HG03060 (cell line): Measurements from ENCODE around the gene ABCC10.
"Not testable (repeated sequence)": the region's sequence is repeated elsewhere in the genome, so short reads cannot be mapped to it uniquely, and the experiment has no call there.

ENCODE experiments used
- ATAC-seq: cut with Tn5 transposase; IDR thresholded peaks from one replicate; pipeline ENCODE4 v1.9.1; 2021; ENCODE audit warnings: low read depth, moderate number of reproducible peaks; ENCODE audit not compliant: unreplicated experiment

Gene ABCC10

DNA sequence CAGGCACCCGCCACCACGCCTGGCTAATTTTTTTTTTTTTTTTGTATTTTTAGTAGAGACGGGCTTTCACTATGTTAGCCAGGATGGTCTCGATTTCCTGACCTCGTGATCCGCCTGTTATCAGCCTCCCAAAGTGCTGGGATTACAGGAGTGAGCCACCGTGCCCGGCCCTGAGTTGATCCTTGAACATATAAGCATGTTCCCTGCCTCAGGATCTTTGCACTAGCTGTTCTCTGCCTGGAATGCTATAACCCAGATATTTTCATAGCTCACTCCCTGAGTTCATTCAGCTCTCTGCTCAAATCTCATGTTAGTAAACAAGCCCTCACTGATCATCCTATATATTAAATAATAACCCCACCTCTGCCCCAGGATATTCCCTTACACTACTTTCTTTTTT is 37.0 kb downstream of the ABCC10 start:
- no peak for ATAC-seq

DNA sequence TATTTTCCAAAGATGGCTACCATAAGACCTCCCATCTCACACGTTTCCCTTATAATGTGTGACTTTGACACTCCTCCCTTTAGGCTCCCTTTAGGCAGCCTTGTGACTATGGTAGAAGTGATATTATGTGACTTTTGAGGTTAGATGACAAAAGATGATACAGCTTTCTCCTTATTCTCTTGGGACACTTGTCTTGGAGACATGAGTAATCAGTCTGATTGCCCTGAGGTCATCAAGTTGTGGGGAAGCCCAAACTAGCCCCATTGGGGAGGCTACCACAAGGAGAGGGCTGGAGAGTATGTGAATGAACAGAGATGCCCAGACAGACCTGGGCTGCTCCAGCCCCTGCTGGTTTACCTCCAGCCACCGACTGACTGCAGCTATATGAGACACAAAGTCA is 38.6 kb downstream of the ABCC10 start:
- no peak for ATAC-seq

DNA sequence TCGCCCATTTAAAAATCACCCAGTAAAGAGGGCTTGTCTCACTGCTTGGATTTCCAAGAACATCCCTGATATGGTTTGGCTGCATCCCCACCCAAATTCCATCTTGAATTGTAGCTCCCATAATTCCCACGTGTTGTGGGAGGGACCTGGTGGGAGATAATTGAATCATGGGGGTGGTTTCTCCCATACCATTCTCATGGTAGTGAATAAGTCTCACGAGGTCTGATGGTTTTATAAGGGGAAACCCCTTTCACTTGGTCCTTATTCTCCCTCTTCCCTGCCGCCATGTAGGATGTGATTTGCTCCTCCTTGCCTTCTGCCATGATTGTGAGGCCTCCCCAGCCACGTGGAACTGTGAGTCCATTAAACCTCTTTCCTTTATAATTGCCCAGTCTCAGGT is 39.9 kb downstream of the ABCC10 start:
- not testable (repeated sequence) for ATAC-seq

DNA sequence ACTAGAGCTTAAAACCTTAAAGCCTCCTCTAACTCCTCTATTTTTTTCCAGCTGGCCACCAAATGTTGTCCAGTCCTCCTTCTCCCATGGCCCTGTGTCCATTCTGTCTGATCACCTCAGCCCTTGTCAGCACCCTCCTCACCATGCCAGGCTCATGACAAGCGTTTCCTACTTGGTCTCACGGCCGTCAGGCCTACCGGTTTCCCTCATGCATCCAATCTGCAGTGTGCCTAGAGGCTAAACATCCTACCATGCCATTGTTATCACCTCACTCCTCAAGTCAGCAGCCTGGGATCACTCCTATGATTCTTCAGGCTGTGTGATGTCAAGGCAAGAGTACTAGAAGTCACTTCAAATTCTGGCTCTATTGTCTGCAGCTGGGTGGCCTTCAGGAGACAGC is 40.4 kb downstream of the ABCC10 start:
- no peak for ATAC-seq

DNA sequence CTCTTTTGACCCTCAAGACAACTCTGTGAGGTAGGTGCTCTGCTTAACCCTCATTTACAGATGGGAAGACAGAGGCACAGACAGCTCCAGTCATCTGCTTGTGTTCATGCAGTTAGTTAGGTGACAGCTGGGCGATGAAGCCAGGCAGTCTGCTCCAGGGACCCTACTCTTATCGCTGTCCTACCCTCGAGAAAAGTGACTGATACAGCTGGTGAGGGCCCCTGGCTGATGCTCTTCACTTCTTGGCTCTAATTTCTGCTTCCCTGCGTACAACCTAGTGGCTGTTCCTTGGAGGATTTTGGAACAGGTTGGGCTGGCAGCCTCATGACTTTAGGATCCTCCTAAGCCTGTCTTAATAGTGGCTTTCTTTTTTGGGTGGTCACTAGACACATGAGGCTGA is 40.9 kb downstream of the ABCC10 start:
- no peak for ATAC-seq

DNA sequence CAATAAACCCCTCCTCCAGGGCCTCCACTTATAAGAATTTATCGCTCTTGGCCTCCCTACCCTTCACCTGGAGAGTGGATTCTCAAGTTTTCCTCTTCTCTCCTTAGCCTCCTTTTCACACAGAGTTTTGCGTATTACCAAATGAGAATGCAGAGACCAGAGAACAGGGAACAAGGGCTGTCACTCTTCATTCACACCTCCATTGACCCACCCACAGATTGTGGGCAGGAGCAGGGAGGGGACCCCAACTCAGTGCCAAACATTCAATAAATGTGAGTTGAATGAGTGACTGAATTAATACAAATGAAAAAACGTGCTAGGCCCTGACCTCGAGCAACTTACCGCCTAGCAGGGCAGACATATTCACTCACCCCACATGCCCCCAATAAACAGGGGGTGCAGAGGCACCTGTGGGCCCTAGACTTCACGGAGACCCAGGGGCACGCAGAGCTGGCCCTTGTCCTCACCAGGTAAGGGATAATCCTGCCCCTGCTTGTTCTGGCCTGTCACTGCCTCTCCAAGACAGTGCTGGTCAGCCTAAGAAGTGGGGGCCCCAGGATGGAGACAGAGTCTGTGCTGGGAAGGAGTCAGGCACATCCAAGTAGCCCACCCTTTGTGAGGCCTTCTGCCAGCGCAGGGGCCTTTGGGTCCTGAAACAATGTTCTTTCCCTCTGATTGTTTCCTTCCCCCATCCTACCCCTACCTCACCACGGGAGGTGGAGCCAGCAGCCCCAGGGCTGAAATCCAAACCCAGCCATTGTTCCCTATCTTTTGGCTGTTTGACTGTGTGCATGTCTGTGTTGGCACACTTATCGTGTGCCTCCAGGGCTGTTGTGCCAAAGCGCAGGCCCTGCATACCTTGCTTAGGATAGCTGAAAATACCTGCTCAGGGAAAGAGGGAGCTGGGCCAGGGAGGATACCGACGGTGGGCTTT is 41.7 kb downstream of the ABCC10 start:
- ATAC-seq = no peak

DNA sequence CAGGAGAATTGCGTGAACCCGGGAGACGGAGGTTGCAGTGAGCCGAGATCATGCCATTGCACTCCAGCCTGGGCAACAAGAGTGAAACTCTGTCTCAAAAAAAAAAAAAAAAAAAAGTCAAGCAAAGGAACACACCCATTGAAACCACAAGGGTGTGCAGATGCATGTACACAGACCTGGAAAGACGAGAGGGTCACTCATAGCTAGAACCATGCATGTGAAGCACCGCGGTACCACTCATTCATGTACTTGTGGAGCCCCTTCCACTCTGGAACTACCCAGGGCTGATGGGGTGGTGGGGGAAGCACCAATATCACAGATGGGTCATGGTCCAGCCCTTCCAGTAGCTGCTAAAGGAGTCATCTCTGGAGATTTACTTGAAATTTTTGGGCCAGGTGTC is 42.6 kb downstream of the ABCC10 start:
- no peak for ATAC-seq

DNA sequence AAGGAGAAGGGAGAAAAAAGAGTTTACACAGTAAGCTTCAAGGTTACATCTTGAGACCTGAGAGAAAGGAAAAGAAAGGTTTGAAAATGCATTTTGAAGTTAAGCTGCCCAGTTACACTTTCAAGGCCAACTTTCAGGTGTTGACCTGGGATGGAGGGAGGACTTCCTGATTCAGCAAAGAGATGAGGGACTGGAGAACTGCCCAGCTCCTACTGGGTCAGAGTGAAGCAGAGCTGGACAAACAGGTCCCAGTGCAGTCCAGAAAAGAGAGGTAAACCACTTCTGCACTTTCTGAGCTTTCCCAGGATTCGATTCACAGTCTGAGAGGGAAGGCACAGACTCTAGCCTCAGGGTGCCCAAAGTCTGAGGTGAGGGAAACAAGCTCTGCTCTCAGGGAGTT is 44.1 kb downstream of the ABCC10 start:
- ATAC-seq = no peak

DNA sequence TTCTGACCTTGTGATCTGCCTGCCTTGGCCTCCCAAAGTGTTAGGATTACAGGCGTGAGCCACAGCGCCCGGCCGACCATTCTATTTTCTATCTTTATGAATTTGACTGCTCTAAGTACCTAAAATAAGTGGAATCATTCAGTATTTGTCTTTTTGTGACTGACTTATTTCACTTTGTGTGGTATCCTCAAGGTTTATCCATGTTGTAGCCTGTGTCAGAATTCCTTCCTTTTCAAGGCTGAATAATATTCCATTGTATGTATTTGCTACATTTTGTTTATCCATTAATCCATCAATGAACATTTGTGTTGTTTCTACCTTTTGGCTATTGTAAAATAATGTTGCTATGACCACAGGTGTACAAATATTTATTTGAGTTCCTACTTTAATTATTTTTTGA is 45.2 kb downstream of the ABCC10 start:
- ATAC-seq = no peak

DNA sequence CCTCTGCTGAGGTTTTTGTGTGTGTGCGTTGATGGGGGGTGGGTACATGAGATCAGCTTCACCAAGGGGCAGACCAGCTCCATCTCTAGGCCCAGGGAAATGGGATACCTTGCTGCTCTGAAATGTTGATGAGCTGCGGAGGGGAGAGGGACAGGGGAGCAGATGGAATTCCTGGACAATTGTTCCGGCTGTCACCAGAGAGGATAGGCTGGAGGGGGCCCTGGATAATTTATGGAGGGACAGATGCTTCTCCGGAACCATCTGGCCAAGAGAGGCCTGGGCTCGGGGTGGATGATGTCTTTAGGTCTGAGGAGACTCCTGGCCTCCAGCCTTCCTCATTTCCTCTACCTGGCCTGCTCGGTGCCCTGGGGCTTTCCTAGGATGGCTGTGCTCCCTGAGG is 48.2 kb downstream of the ABCC10 start:
- no peak for ATAC-seq

DNA sequence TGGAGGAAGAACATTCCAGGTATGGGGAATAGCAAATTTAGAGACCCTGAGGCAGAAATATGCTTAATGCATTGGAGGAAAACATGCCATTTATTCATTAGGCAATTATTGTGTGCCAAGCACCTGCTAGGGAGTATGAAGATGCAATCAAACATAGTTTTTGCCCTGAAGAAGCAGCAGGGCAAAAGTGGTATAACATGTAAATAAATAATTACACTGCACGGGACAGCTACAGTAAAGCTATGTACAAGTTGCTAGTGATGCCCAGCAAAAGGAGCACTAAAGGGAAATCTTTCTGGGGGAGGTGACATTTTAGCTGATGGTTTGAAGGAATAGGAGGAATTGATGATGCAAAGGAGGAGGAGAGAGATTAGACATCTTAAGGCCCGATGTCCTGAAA is 49.4 kb downstream of the ABCC10 start:
- ATAC-seq = no peak

DNA sequence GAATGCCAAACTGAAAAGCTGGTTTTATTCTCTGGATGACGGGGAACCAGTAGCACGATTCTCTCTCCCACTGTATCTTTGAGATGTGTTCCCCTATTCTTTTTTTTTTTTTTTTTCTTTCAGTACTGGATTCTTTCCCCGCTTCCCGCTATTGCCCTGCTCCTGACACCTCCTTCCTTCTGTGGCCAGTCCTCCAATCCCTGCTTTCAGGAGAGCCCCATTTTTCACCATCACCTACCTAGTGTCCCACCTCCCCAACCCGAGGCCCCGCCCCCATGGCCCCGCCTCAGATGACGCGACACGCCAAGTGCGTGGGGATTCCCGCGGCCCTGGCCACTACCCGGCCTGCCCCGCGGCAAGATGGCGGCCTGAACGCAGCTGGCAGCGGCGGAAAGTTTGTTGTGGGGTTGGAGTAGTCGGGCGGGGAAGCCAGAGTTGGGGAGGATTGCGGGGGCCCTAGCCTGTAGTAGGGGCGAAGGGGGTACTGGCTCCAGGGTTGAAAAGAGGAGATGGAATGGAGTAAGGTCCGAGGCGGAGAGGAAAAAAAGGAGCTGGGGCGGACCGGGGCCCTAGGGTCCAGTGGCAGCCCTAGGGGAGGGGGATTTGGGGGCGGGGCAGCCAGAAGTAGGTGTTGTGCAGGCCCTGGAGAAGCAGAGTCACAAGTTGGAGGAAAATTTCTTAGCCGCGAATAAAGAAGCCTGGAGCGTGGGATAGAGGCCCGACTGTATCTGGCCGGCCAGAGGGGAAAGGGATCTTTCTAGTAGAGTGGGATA is 50.1 kb downstream of the ABCC10 start, which contains the start of gene TJAP1:
Gene TJAP1, plus strand, starts transcription at position 336 of the 773 bp plus-strand sequence. CDS start 21,432 bp downstream, outside the sequence.
- no peak for ATAC-seq

DNA sequence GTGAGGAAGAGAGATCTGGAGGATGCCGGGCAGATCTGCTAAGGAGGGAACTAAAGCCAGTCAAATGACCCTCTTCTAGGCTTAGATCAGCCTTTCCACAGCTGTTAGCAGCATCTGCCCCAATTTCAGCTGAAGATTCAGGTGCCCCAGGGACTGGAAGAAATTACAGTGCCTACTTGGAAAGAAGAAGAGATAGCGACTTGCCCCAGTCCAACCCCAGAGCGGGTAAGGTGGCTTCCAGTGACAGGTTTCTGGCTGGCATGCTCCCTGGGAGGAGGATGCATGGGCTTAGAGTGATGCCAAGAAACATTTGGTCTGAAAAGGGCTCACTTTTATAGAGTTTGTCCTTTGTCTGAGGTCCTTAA is 50.6 kb downstream of the ABCC10 start:
- no peak for ATAC-seq

DNA sequence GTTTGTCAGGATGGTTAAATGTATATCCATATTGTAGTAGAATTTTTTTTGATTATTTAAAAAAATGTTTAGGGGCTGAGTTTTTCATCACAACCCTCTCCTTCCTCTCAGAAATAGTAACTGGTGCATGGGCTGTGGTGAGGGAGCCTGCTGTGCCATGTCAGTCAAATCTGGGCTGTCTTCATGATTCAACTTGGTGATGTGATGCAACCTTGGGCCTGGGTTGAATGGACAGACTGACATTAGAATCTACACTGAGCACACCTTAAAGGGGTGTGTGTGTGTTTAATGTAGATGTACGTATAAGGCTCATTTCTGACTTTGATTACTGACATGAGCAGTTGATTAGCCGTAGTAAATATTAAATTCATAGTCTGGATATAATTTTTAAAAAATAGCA is 53.7 kb downstream of the ABCC10 start:
- no peak for ATAC-seq

DNA sequence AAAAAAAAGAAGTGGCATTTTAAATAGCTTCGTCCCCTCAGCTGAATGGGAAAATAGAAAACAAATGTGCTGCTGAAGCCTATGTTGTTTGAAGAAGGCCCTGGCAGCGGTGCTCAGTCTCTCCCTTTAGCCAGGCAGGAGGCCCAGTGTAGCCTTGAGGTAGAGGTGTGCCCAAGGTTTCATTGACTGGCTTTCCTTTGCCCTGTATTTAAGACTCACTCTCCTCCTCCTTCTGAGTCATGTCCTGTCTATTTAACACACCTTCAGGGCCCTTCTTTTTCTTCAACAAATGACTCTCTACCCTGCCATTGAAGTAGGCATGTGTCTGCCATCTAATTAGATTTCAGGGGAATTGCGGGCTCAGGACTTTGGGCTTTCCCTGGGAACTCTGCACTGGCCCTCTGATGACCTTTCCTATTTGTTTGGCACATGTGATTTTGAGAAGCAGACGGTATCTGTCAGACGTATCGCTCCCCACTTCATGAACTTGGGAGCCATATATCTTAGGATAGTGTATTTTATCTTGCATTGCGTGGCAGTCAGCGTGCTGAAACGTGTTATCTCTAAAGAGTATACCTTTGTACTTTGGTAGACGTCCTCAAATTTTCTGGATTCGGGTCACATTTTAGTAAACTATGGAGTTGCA is 54.4 kb downstream of the ABCC10 start:
- no peak for ATAC-seq

DNA sequence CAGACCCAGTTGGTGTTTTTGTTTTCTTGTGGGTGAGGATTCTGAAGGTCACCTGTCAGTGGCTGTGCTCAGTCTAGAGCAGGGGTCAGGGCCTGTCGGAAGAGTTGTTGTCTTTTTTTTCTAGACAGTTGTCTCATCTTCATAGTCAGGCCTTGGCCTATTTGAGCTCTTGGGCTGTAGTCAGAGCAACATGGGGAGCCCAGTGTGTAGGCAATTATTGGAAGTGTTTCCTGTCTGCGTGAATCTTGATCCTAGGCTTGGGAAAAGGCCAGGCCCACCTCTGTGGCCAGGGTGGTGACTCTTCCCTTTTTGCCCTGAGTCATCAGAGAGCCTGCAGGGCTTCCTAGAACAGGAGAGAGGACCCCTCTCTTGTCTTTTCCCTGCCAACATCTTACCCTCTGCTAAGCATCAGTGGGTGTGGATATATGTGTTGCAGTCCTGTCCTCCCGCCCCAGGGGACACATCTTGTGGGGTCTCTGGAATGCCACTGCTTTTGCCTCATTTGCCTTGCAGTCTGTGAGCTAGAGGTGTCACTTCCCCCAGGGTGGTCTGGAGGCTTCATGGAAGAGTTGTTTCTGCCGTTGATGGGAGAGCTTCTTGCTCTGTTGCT is 61.4 kb downstream of the ABCC10 start:
- no peak for ATAC-seq

DNA sequence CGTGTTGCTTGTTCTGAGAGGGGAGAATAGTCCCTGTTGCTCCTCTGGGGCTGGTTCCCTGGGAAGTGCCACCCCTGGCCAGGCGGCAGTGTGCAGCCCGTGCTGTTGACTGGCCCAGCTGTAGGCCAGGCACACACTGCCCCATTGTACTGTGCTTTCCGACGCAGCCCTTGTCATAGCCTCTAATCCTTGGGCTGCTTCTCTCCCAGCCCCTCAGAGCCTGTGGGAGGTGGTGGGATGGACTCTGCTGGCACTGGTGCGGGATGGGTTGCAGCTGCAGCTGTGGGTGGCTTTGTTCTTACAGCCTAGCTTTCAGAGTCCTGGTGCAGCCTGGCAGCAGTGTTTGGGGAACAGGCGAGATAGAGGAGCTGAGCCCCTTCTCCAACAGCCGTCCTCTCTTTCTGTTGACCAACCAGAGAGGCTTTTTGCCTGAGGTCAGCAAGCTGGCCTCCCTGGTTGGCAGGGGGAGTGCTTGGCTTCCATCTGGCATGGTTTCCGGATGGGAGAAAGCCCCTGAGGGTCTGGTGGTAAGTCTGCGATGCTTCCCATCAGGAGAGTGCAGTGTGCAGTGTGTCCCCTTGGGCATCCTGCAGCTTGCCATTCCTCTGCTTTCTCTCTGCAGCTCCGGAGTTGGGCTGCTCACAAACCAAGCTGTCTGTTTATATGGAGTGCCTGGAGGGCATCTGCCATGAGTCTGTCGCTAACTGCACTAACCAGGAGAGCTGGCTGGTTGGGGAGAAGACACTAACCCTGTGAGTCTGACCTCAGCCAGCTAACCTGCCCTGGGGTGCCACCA is 62.1 kb downstream of the ABCC10 start:
- ATAC-seq = no peak

DNA sequence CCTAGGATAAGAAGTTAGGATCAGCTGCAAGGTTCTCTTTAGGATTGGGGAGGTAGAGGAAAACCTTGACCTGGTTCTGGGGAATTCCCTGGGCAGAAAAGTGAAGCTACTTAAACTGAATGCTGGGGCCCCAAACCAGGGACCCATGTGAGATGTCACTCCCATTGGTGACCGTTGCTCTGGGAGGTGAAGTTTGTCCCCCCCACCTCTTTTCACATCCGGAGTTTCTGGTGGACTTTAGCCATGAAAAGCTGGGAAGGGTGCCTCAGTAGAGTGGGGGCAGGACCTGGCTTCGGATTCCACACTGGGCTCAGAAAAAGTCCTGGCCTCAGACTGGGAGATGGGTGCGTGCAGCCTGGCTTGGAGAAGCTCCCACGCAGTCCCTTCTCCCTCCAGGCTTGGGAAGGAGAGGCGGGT is 63.2 kb downstream of the ABCC10 start:
- no peak for ATAC-seq

DNA sequence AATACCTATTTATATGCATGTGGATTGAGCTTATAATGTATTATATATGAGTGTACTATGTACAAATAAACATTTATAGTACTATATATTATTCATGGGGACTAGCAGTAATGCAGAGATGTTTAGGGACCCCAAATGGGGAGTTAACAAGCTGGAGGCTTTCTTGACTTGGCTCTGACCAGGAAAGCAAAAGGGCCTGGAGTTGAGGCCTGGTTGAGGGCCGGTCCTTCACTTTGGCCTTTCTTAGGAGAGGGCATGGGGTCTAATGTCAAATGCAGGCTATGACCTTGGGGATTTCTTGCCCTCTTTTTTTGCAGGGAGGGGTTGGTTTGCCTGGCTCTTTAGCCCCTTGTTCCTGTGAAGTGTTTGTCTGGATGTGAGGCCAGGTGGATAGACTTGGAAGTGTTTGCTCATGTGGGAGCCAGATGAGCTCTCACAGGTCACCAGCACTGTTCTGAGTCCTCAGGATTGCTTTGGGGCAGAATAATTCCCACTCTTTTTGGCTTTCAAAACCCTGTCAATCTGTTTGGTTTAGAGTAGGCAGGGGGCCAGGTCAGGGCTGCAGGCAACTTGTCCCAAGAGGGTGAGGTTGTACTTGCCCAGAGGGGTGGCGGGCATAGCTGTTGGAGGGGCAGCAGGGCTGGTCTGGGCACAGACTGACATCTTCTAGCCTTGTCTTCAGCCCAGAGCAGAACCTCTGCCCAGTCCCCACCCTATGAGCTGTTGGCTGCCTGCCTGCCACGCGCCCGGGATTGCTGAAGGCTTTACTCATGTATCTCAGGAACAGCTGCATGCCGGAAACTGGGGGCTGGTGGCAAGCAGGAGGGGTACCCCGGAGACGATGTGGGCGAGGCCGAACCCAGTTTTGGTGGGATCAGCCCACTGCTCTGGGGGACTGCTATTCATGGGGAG is 64.7 kb downstream of the ABCC10 start:
- no peak for ATAC-seq
